Measurements from ENCODE around the gene PTPRCAP. TPM values are rescaled to one million over a fixed set of nuclear protein-coding genes. Genes with fewer than 3 reads are reported as not detected.

The PTPRCAP gene
- total RNA-seq, 1 experiment from 2014 or later: 1.7 TPM

DNA sequence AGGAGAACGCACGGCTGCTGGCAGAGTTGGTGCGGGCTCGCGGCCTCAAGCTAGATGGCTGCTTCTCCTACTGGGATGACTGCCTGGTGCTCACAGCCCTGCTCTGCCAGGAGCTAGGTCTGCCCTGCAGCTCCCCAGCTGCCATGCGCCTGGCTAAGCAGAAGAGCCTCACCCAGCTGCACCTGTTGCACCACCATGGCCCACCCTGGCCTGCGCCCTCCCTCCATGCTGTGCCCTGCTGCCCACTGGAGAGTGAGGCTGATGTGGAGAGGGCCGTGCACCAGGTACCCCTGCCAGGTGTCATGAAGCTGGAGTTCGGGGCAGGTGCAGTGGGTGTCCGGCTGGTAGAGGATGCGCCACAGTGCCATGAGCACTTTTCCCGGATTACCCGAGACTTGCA, 14.0 kb downstream of the PTPRCAP start:
- Mint-ChIP-seq H3K9me3 (no peaks in the 10 kb centered on the region), H3K4me1 (peaks cover 18 to 22% of the 10 kb centered on the region in 2 experiments), H3K4me3 (no peak overlapping the region), H3K27ac (no peak overlapping the region), H3K27me3 (ENCODE audit: low read depth) (peaks cover 14% of the 10 kb centered on the region), H3K36me3 (ENCODE audit: insufficient read depth in 1 of 3, low read depth in 3 of 3) (no peaks in the 10 kb centered on the region)
- Histone ChIP-seq H4K5ac (ENCODE audit: insufficient read length, low read depth, low read length) (no peak overlapping the region), H3K23me2 (ENCODE audit: insufficient read length, low read depth, low read length, poor library complexity, severe bottlenecking) (no peaks in the 10 kb centered on the region), H3K79me2 (ENCODE audit: insufficient read depth, low read length) (no peaks in the 10 kb centered on the region), H2BK120ac (ENCODE audit: low read depth, low read length, poor library complexity, severe bottlenecking) (no peak overlapping the region), H3K9me3 (ENCODE audit: control insufficient read depth, low read depth, low read length) (no peaks in the 10 kb centered on the region), H4K20me1 (ENCODE audit: control insufficient read depth, insufficient read depth, insufficient read length) (no peaks in the 10 kb centered on the region), H3K56ac (ENCODE audit: insufficient read length, low read depth, low read length) (no peak overlapping the region), H2AK5ac (ENCODE audit: insufficient read length, low read length) (no peak overlapping the region), H3K4me1 (ENCODE audit: insufficient read depth, low read length) (no peaks in the 10 kb centered on the region), H3K27me3 (ENCODE audit: insufficient read depth, low read length) (no peaks in the 10 kb centered on the region), H2BK5ac (ENCODE audit: insufficient read length, low read length) (no peak overlapping the region), H3K4ac (ENCODE audit: low read depth, low read length) (no peak overlapping the region), H3K14ac (ENCODE audit: insufficient read depth, low read length) (no peak overlapping the region), H2BK20ac (ENCODE audit: low read depth, low read length, poor library complexity, severe bottlenecking) (no peak overlapping the region), H3K9ac (ENCODE audit: extremely low read depth, insufficient read length, low read length) (no peak overlapping the region), H3K23ac (ENCODE audit: insufficient read length, low read depth, low read length) (no peak overlapping the region), H4K91ac (ENCODE audit: insufficient read length, low read depth, low read length) (no peak overlapping the region), H3K27ac (ENCODE audit: insufficient read length, low read depth, low read length) (no peak overlapping the region), H2AFZ (ENCODE audit: low read length) (no peak overlapping the region), H3K4me2 (ENCODE audit: insufficient read depth, insufficient read length, low read length) (no peak overlapping the region), H2BK15ac (ENCODE audit: low read depth, low read length) (no peak overlapping the region), H4K8ac (replicated peaks; ENCODE audit: insufficient read length, low read depth, low read length) (no peak overlapping the region), H3K79me1 (ENCODE audit: insufficient read depth, low read depth, low read length, poor library complexity, severe bottlenecking) (no peaks in the 10 kb centered on the region), H2BK12ac (ENCODE audit: insufficient read length, low read depth, low read length) (no peak overlapping the region), H3T11ph (ENCODE audit: low read length) (no peak overlapping the region), H3K18ac (ENCODE audit: insufficient read length, low read depth, low read length) (no peak overlapping the region)
- no CpG with 5 or more reads among the region's 13 CpGs for WGBS (ENCODE audit: extremely low coverage, insufficient read length, low lambda C conversion rate)
- TF ChIP-seq, protein P1, sequence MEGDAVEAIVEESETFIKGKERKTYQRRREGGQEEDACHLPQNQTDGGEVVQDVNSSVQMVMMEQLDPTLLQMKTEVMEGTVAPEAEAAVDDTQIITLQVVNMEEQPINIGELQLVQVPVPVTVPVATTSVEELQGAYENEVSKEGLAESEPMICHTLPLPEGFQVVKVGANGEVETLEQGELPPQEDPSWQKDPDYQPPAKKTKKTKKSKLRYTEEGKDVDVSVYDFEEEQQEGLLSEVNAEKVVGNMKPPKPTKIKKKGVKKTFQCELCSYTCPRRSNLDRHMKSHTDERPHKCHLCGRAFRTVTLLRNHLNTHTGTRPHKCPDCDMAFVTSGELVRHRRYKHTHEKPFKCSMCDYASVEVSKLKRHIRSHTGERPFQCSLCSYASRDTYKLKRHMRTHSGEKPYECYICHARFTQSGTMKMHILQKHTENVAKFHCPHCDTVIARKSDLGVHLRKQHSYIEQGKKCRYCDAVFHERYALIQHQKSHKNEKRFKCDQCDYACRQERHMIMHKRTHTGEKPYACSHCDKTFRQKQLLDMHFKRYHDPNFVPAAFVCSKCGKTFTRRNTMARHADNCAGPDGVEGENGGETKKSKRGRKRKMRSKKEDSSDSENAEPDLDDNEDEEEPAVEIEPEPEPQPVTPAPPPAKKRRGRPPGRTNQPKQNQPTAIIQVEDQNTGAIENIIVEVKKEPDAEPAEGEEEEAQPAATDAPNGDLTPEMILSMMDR (conservative IDR thresholded peaks at IDR 0.05): no peak
- no peak for DNase-seq
